HL-60 (cell line): Measurements from ENCODE around the gene PDE8B.

Source experiments
- DNase-seq, 2 experiments: peaks; one replicate each; pipeline ENCODE4 v3.0.0-alpha.2; 2010 to 2020; ENCODE audit warnings: low read depth in 1 of 2, low spot score in 1 of 2
- H3K27ac ChIP-seq: fragments of 250-450 bp; sonication (Bioruptor Pico); replicated peaks from 2 replicates; pipeline ENCODE4 v1.5.1; 2020; ENCODE audit warnings: mild to moderate bottlenecking, moderate library complexity
- H3K27me3 ChIP-seq: fragments of 250-450 bp; sonication (Bioruptor Pico); 2 replicates; pipeline ENCODE4 v1.5.1; 2021; ENCODE audit warnings: mild to moderate bottlenecking, moderate library complexity; ENCODE audit not compliant: insufficient read depth, poor library complexity, severe bottlenecking
- H3K4me3 ChIP-seq: replicated peaks from 2 replicates; pipeline ENCODE4 v1.5.1; 2011; ENCODE audit warnings: mild to moderate bottlenecking, control low read depth, low read length; ENCODE audit not compliant: insufficient read depth
- CTCF ChIP-seq: IDR thresholded peaks from one replicate; pipeline ENCODE4 v1.5.1; 2011; ENCODE audit warnings: low read length, control low read depth, inconsistent platforms; ENCODE audit not compliant: insufficient read depth
- GABPA ChIP-seq: IDR thresholded peaks from 2 replicates; pipeline ENCODE4 v1.6.1; 2012; ENCODE audit warnings: low read depth
- POLR2AphosphoS5 ChIP-seq: IDR thresholded peaks from 2 replicates; pipeline ENCODE4 v1.6.1; 2012; ENCODE audit warnings: low read depth
- SPI1 ChIP-seq: IDR thresholded peaks from 2 replicates; pipeline ENCODE4 v1.6.1; 2012; ENCODE audit warnings: low read depth, mild to moderate bottlenecking, borderline replicate concordance
- TF ChIP-seq, protein P1 (sequence below): IDR thresholded peaks from 2 replicates; pipeline ENCODE4 v1.6.1; 2012; ENCODE audit warnings: low read depth; ENCODE audit not compliant: insufficient replicate concordance

The PDE8B gene

DNA sequence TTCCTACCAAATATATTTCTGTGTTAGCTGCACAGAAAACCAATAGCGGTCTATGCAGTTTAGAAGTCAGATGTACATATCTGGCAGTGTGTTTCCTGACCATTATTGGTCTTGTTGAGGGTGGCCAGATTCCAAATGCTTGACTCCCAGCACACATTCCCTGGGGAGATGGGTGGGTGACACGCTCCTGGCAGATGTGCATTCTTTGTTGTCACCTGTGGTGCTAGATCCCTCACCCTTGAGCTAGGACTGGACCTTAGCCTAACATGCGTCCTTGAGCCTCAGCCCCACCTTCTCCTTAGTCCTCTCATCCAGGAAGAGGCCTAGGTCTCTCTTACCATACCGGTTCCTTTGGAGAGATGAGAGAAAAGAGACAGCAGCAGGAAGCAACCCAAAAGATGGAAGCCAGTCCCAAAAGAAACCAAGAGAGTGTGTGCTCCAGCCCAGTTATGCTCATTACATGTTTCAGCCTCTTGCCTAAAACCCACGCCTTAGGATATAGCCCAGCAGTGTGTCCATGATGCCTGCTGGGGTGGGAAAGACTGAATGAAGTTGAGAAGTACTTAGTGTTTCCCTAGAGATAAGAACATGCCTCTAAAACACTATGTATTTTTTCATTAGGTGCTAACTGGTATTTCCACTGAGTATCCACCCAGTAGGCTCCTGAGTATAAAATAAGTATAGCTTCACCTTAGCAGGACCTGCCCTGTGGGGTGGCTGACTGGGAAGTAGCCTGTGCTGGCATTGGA is 116.7 kb downstream of the PDE8B start:
- TF ChIP-seq GABPA (no peak), CTCF (no peak), POLR2AphosphoS5 (no peak)
- TF ChIP-seq, protein P1, sequence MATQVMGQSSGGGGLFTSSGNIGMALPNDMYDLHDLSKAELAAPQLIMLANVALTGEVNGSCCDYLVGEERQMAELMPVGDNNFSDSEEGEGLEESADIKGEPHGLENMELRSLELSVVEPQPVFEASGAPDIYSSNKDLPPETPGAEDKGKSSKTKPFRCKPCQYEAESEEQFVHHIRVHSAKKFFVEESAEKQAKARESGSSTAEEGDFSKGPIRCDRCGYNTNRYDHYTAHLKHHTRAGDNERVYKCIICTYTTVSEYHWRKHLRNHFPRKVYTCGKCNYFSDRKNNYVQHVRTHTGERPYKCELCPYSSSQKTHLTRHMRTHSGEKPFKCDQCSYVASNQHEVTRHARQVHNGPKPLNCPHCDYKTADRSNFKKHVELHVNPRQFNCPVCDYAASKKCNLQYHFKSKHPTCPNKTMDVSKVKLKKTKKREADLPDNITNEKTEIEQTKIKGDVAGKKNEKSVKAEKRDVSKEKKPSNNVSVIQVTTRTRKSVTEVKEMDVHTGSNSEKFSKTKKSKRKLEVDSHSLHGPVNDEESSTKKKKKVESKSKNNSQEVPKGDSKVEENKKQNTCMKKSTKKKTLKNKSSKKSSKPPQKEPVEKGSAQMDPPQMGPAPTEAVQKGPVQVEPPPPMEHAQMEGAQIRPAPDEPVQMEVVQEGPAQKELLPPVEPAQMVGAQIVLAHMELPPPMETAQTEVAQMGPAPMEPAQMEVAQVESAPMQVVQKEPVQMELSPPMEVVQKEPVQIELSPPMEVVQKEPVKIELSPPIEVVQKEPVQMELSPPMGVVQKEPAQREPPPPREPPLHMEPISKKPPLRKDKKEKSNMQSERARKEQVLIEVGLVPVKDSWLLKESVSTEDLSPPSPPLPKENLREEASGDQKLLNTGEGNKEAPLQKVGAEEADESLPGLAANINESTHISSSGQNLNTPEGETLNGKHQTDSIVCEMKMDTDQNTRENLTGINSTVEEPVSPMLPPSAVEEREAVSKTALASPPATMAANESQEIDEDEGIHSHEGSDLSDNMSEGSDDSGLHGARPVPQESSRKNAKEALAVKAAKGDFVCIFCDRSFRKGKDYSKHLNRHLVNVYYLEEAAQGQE: no peak
- Histone ChIP-seq H3K27me3 (no peaks in the 10 kb centered on the region), H3K27ac (no peak overlapping the region), H3K4me3 (no peak overlapping the region)
- no peak for DNase-seq

GRCh38 chr5:77328930-77329647 is 118.6 kb downstream of the PDE8B start:
- H3K27ac ChIP-seq: no peak overlapping the region
- DNase-seq: no peak
- no peak overlapping the region for H3K4me3 ChIP-seq
- no peak for TF ChIP-seq GABPA
- TF ChIP-seq CTCF: no peak
- TF ChIP-seq, protein P1: no peak
- no peak for TF ChIP-seq POLR2AphosphoS5
- no peak for TF ChIP-seq SPI1
- H3K27me3 ChIP-seq: no peaks in the 10 kb centered on the region

DNA sequence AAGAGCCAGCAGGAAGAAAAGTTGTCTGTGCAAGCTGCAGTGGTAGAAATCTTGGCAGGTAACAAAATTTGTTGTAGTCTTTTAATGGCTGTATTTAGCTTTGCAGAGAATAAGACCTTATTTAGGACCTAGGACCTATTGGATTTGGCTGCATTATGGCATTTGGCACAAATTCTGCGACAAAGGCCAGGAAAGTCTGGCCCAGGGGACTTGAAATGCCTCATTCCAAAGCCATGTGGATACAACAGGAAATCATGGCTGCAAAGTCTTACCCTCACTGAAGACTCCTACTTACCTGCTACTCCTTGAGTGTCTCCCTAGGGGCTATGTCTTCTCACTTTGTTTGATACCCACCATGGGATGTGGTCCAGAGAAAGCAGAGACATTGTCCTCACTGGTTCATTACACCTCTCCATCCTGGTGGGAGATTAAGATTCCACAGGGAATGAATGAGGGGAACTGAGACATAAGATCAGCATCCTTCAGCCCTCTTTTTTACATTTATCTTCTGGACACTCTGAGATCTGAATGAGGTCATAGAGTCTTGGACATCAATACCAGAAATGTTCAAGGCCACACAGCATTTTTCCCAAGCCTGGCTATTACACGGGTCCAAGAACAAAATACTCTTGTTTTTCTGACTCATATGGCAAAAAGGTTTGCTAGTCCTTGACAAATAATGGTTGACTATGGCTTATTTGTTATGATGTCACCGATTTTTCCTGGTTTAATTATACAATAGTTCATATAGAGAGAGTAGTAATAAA is 119.4 kb downstream of the PDE8B start:
- no peak for DNase-seq
- Histone ChIP-seq H3K4me3 (no peak overlapping the region), H3K27me3 (no peaks in the 10 kb centered on the region), H3K27ac (no peak overlapping the region)
- TF ChIP-seq POLR2AphosphoS5 (no peak), GABPA (no peak), CTCF (no peak), SPI1 (no peak)
- TF ChIP-seq, protein P1: no peak
